ENCODE measurements around the gene LAGE3.
A peak's percentile ranks its signal among the peaks of the same experiment; 100 is the strongest.

LAGE3 gene

GRCh38 chrX:154487518-154488290 lies 8.6 kb upstream of the LAGE3 start:
- Mint-ChIP-seq H3K27ac (no peak overlapping the region), H3K9me3 (no peaks in the 10 kb centered on the region), H3K36me3 (ENCODE audit: low read depth) (peaks cover 13% of the 10 kb centered on the region), H3K27me3 (ENCODE audit: low read depth) (no peaks in the 10 kb centered on the region), H3K4me3 (peak overlapping the region; percentile 72), H3K4me1 (ENCODE audit: low read depth) (peaks cover 13% of the 10 kb centered on the region)

- Mint-ChIP-seq H3K36me3 (ENCODE audit: low read depth) (peaks cover 16% of the 10 kb centered on the region), H3K27me3 (ENCODE audit: low read depth) (no peaks in the 10 kb centered on the region), H3K4me1 (ENCODE audit: low read depth) (peaks cover 13% of the 10 kb centered on the region), H3K4me3 (peak within 1 kb of the TSS; percentile 72), H3K27ac (peak within 1 kb of the TSS; percentile 57), H3K9me3 (no peaks in the 10 kb centered on the region)
Measured at GRCh38 chrX:154486396-154487207, 7.5 kb upstream of the LAGE3 start, which contains the start of gene UBL4A. TSS of gene UBL4A (minus strand) at chrX:154486615. CDS start at chrX:154486584, 31 bp downstream.

- Mint-ChIP-seq H3K36me3 (ENCODE audit: low read depth) (peaks cover 16% of the 10 kb centered on the region), H3K27ac (no peak overlapping the region), H3K4me1 (ENCODE audit: low read depth) (peaks cover 11% of the 10 kb centered on the region), H3K4me3 (peak overlapping the region; percentile 21), H3K9me3 (no peaks in the 10 kb centered on the region), H3K27me3 (ENCODE audit: low read depth) (no peaks in the 10 kb centered on the region)
Measured at GRCh38 chrX:154486052-154486395, 6.9 kb upstream of the LAGE3 start.

GRCh38 chrX:154485150-154486051 lies 6.3 kb upstream of the LAGE3 start:
- no peaks in the 10 kb centered on the region for H3K27me3 Mint-ChIP-seq (ENCODE audit: low read depth)
- H3K27ac Mint-ChIP-seq: peak overlapping the region; percentile 57
- no peaks in the 10 kb centered on the region for H3K9me3 Mint-ChIP-seq
- H3K4me3 Mint-ChIP-seq: peak overlapping the region; percentile 68
- peaks cover 16% of the 10 kb centered on the region for H3K36me3 Mint-ChIP-seq (ENCODE audit: low read depth)
- H3K4me1 Mint-ChIP-seq (ENCODE audit: low read depth): peaks cover 11% of the 10 kb centered on the region

GRCh38 chrX:154484255-154485149 lies 5.4 kb upstream of the LAGE3 start:
- no peaks in the 10 kb centered on the region for H3K9me3 Mint-ChIP-seq
- no peak overlapping the region for H3K27ac Mint-ChIP-seq
- peaks cover 14% of the 10 kb centered on the region for H3K36me3 Mint-ChIP-seq (ENCODE audit: low read depth)
- no peaks in the 10 kb centered on the region for H3K27me3 Mint-ChIP-seq (ENCODE audit: low read depth)
- H3K4me3 Mint-ChIP-seq: no peak overlapping the region
- peaks cover 8% of the 10 kb centered on the region for H3K4me1 Mint-ChIP-seq (ENCODE audit: low read depth)

- no peaks in the 10 kb centered on the region for H3K27me3 Mint-ChIP-seq (ENCODE audit: low read depth)
- H3K4me1 Mint-ChIP-seq (ENCODE audit: low read depth): peaks cover 8% of the 10 kb centered on the region
- H3K27ac Mint-ChIP-seq: peak overlapping the region; percentile 26
- H3K9me3 Mint-ChIP-seq: no peaks in the 10 kb centered on the region
- no peak overlapping the region for H3K4me3 Mint-ChIP-seq
- H3K36me3 Mint-ChIP-seq (ENCODE audit: low read depth): peaks cover 14% of the 10 kb centered on the region
Measured at GRCh38 chrX:154483325-154483724, 4.2 kb upstream of the LAGE3 start.

- Mint-ChIP-seq H3K4me1 (ENCODE audit: low read depth) (peaks cover 6% of the 10 kb centered on the region), H3K27me3 (ENCODE audit: low read depth) (no peaks in the 10 kb centered on the region), H3K36me3 (ENCODE audit: low read depth) (peaks cover 10% of the 10 kb centered on the region), H3K4me3 (no peak overlapping the region), H3K9me3 (no peaks in the 10 kb centered on the region), H3K27ac (no peak overlapping the region)
Measured at GRCh38 chrX:154482786-154483185, 3.7 kb upstream of the LAGE3 start.

- Mint-ChIP-seq H3K9me3 (no peaks in the 10 kb centered on the region), H3K27ac (no peak overlapping the region), H3K4me1 (ENCODE audit: low read depth) (peaks cover 9% of the 10 kb centered on the region), H3K27me3 (ENCODE audit: low read depth) (no peaks in the 10 kb centered on the region), H3K4me3 (no peak overlapping the region), H3K36me3 (ENCODE audit: low read depth) (peaks cover 8% of the 10 kb centered on the region)
Measured at GRCh38 chrX:154481911-154482601, 3.0 kb upstream of the LAGE3 start.

GRCh38 chrX:154481195-154481594 lies 2.1 kb upstream of the LAGE3 start:
- no peak overlapping the region for H3K27ac Mint-ChIP-seq
- H3K4me1 Mint-ChIP-seq (ENCODE audit: low read depth): peaks cover 11% of the 10 kb centered on the region
- H3K4me3 Mint-ChIP-seq: no peak overlapping the region
- peaks cover 8% of the 10 kb centered on the region for H3K36me3 Mint-ChIP-seq (ENCODE audit: low read depth)
- no peaks in the 10 kb centered on the region for H3K27me3 Mint-ChIP-seq (ENCODE audit: low read depth)
- no peaks in the 10 kb centered on the region for H3K9me3 Mint-ChIP-seq

- H3K4me1 Mint-ChIP-seq (ENCODE audit: low read depth): peaks cover 12% of the 10 kb centered on the region
- H3K9me3 Mint-ChIP-seq: no peaks in the 10 kb centered on the region
Measured at GRCh38 chrX:154477891-154478477, 1.1 kb downstream of the LAGE3 start.

GRCh38 chrX:154476821-154477220 lies 2.3 kb downstream of the LAGE3 start:
- H3K36me3 Mint-ChIP-seq (ENCODE audit: low read depth): no peaks in the 10 kb centered on the region
- no peaks in the 10 kb centered on the region for H3K27me3 Mint-ChIP-seq (ENCODE audit: low read depth)
- H3K9me3 Mint-ChIP-seq: no peaks in the 10 kb centered on the region
- peaks cover 12% of the 10 kb centered on the region for H3K4me1 Mint-ChIP-seq (ENCODE audit: low read depth)
- H3K4me3 Mint-ChIP-seq: no peak overlapping the region
- no peak overlapping the region for H3K27ac Mint-ChIP-seq

More at GRCh38 chrX:154477891-154478477, 1.1 kb downstream of the LAGE3 start:
- Mint-ChIP-seq H3K36me3 (ENCODE audit: low read depth) (peaks cover 2% of the 10 kb centered on the region), H3K27ac (peak overlapping the region; percentile 81), H3K4me3 (peak overlapping the region; percentile 86), H3K27me3 (ENCODE audit: low read depth) (no peaks in the 10 kb centered on the region)

- Mint-ChIP-seq H3K9me3 (no peaks in the 10 kb centered on the region), H3K4me3 (no peak overlapping the region), H3K36me3 (ENCODE audit: low read depth) (no peaks in the 10 kb centered on the region), H3K27me3 (ENCODE audit: low read depth) (no peaks in the 10 kb centered on the region), H3K4me1 (ENCODE audit: low read depth) (peaks cover 9% of the 10 kb centered on the region), H3K27ac (no peak overlapping the region)
Measured at GRCh38 chrX:154473683-154474082, 5.4 kb downstream of the LAGE3 start.

All from T-helper 1 cell treated with Interleukin-12 subunit alpha and Interleukin-12 subunit beta and Interleukin-4 antibody, amounts not matched to agents 30 μg/mL and 1 μg/mL, for 36 hours (primary cell).